Small intestine (tissue), 7 donors: ENCODE results near the gene SPRYD3. TPM values are rescaled to one million over a fixed set of nuclear protein-coding genes. Genes with fewer than 3 reads are reported as not detected.
A peak's percentile ranks its signal among the peaks of the same experiment; 100 is the strongest.
"Not testable (repeated sequence)": the region's sequence is repeated elsewhere in the genome, so short reads cannot be mapped to it uniquely, and the experiment has no call there.

Source experiments
- DNase-seq, 2 donors: peaks; one replicate each; pipeline versions ENCODE4 v3.0.0 to v3.0.0-alpha.2; 2013
- FAIRE-seq: peaks from 2 replicates; lab custom pipeline; 2012; peaks lifted over from hg19 to GRCh38; lab: Jason Lieb, UNC
- H3K27ac ChIP-seq, 3 donors: one replicate each; pipeline ENCODE4 v1.5.1; 2013; ENCODE audit warnings: low read length in 2 of 3, mild to moderate bottlenecking in 2 of 3, control low read depth in 1 of 3, inconsistent platforms in 1 of 3, low read depth in 1 of 3, moderate library complexity in 1 of 3
- H3K27me3 ChIP-seq, 3 donors: one replicate each; pipeline ENCODE4 v1.6.1; 2013; ENCODE audit warnings: low read length in 3 of 3, inconsistent platforms in 1 of 3; ENCODE audit not compliant: control insufficient read depth in 3 of 3, insufficient read depth in 3 of 3
- H3K36me3 ChIP-seq, 3 donors: one replicate each; pipeline ENCODE4 v1.6.1; 2013; ENCODE audit warnings: low read length in 3 of 3, inconsistent platforms in 1 of 3, low read depth in 1 of 3, mild to moderate bottlenecking in 1 of 3, moderate library complexity in 1 of 3; ENCODE audit not compliant: control insufficient read depth in 3 of 3, insufficient read depth in 2 of 3
- H3K4me1 ChIP-seq, 3 donors: one replicate each; pipeline ENCODE4 v1.6.1; 2013; ENCODE audit warnings: low read length in 2 of 3, inconsistent platforms in 1 of 3, low read depth in 1 of 3, mild to moderate bottlenecking in 1 of 3, moderate library complexity in 1 of 3; ENCODE audit not compliant: control insufficient read depth in 3 of 3, insufficient read depth in 2 of 3
- H3K4me3 ChIP-seq, 3 donors: one replicate each; pipeline ENCODE4 v1.5.1; 2013; ENCODE audit warnings: low read length in 3 of 3, control low read depth in 1 of 3, inconsistent platforms in 1 of 3, low read depth in 1 of 3, mild to moderate bottlenecking in 1 of 3, moderate library complexity in 1 of 3
- H3K9me3 ChIP-seq, 2 donors: one replicate each; pipeline ENCODE4 v1.6.1; 2013; ENCODE audit warnings: low read depth in 1 of 2, low read length in 1 of 2; ENCODE audit not compliant: control insufficient read depth in 2 of 2, insufficient read depth in 1 of 2
- WGBS, 3 donors: extraction: QIAGEN DNeasy Blood & Tissue Kit; methylation state at CpG; one replicate each; pipeline ENCODE4 v1.1.7; 2013; 5-methylcytosine and 5-hydroxymethylcytosine counted together
- polyA plus RNA-seq, 4 donors: library from polyadenylated mRNA; stranded (reverse) in 3 of 4; unstranded in 1 of 4; fragments of 200-250 nt in 3 of 4; fragments of 120-200 nt in 1 of 4; gene quantifications; one replicate each; pipeline versions ENCODE4 v1.2.1 to v1.2.3, GENCODE V29; 2013
- donor health status: healthy with polysubstance abuse.
- donor health status: control.
- donor health status: control.
- donor health status: Bipolar disorder and iron deficiency.
- donor health status: healthy.

Gene SPRYD3
- polyA plus RNA-seq, 4 donors: 19.7 to 37.6 (median 22.9) TPM

DNA sequence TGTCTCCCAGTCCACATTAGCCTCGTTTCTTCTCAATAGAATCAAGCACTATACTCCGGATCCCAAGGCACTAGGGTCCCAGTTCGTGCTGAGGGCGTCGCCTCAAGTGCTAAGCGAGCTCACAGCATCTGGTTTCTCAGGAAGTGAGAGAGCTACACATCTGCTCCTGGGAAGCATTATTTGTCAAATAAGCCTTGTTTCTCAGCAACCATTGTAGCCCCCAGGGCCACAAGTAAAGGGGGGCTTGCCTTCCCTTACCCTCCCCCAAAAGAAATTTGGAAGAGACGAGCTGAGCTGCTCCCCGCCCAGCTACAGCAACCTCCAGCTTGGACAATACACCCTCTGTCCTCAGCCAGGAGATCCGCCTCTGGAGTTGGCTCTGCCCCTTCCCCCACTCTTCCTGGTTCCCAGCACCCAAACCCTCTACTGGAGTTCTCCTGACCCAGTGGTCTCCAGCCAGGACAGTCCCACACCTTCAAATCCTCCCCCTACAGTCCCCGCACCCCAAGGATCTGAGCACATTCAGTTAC is 35.1 kb downstream of the SPRYD3 start:
- H3K36me3 ChIP-seq: peaks cover 0 to 8% (median 2%) of the 10 kb centered on the region in 3 donors
- no peaks in the 10 kb centered on the region for H3K9me3 ChIP-seq
- H3K4me1 ChIP-seq: peaks cover 0 to 36% (median 10%) of the 10 kb centered on the region in 3 donors
- 21 to 41% (median 38%) methylated on average over 10 of the region's 10 CpGs for WGBS, 3 donors
- H3K27ac ChIP-seq: peak overlapping the region in 1 of 3 donors; percentile 59
- FAIRE-seq: no peak
- no peak overlapping the region for H3K4me3 ChIP-seq
- peak in 1 of 2 donors; percentile 41 for DNase-seq
- peaks cover 0 to 4% (median 0%) of the 10 kb centered on the region in 3 donors for H3K27me3 ChIP-seq

DNA sequence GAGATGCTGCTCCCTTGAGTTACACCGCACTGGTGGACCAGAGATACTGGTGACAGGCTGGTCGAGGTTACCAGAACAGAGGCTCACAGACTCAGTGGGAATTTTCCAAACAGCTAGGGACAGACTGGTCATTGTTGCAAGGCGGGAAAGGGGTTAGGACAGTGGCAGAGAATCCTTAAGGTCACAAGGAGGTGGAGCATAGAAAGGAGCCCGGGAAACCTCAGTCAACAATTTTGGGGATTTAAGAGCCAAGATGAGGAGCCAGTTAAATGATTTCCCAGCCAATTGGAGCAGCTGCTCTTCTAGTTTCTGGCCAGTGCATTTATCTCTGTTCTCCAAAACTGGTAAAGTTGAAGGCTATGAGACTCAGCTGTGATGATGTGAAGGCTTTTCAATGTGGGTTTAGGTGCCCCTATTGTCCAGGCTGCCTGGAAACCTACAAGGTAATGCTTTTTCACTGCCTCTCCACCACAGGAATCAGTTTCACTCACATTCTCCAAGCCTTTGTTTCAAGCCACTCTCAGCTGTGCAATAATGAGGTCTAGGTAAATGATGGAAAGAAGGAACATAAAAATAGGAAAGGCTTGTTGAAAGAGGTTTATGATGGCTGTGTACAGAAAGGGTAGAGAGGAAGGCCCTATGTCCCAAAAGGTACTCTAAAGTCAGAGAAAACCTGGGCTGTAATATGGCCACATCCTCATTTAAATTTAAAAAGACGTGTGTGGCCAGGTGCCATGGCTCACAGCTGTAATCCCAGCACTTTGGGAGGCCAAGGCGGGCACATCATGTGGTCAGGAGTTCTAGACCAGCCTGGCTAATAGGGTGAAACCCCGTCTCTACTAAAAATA is 36.4 kb downstream of the SPRYD3 start:
- no peak for FAIRE-seq
- Histone ChIP-seq H3K9me3 (no peaks in the 10 kb centered on the region), H3K4me1 (peaks cover 0 to 23% (median 4%) of the 10 kb centered on the region in 3 donors), H3K4me3 (no peak overlapping the region), H3K36me3 (peaks cover 1 to 17% (median 8%) of the 10 kb centered on the region in 3 donors), H3K27me3 (peaks cover 0 to 4% (median 0%) of the 10 kb centered on the region in 3 donors), H3K27ac (peak overlapping the region in 1 of 3 donors; percentile 2)
- DNase-seq: no peak
- WGBS, 3 donors: 76 to 80% (median 80%) methylated on average over 7 of the region's 7 CpGs

DNA sequence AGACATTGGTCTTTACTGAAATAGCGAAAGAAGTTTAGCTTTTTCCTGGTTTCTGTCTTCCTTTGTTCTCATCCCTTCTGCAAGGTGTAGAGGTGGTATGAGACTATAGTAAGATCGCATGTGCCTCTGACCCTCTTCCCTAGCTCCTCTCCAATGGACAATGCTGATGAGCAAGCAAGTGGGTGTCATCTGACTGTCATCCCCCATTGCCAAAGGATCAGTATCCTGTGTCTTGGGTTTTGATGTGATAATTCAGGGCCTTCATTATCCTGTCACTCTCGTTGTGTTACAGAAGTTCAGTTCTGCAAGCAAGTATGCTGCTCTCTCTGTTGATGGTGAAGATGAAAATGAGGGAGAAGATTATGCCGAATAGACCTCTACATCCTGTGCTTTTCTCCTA is 39.3 kb downstream of the SPRYD3 start:
- Histone ChIP-seq H3K4me1 (peaks cover 0 to 4% (median 2%) of the 10 kb centered on the region in 3 donors), H3K27ac (no peak overlapping the region), H3K27me3 (peaks cover 0 to 4% (median 0%) of the 10 kb centered on the region in 3 donors), H3K9me3 (no peaks in the 10 kb centered on the region), H3K36me3 (peaks cover 19 to 41% (median 20%) of the 10 kb centered on the region in 3 donors), H3K4me3 (no peak overlapping the region)
- DNase-seq (no peak), FAIRE-seq (no peak)
- WGBS, 3 donors: 81 to 87% (median 85%) methylated on average over 4 of the region's 4 CpGs

DNA sequence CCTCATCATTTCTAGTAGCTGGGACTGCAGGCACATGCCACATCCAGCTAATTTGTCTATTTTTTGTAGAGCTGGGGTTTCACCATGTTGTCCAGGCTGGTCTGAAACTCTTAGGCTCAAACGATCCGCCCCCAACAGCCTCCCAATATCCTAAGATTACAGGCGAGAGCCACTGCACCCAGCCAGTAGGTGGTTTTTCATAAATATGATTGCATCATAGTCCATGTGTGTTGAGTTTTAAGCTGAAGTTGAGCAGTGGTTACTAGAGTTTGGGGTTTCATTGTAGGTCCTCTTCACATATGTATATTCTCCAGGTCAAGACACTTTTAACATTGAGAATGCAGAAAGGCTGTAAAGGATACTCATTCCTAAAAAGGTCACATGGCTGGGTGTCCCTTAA is 42.4 kb downstream of the SPRYD3 start:
- Histone ChIP-seq H3K27ac (no peak overlapping the region), H3K4me1 (no peaks in the 10 kb centered on the region), H3K36me3 (peaks cover 23 to 59% (median 34%) of the 10 kb centered on the region in 3 donors), H3K9me3 (no peaks in the 10 kb centered on the region), H3K4me3 (no peak overlapping the region), H3K27me3 (no peaks in the 10 kb centered on the region)
- WGBS, 3 donors: 85 to 90% (median 89%) methylated on average over 3 of the region's 3 CpGs
- FAIRE-seq (no peak), DNase-seq (no peak)

DNA sequence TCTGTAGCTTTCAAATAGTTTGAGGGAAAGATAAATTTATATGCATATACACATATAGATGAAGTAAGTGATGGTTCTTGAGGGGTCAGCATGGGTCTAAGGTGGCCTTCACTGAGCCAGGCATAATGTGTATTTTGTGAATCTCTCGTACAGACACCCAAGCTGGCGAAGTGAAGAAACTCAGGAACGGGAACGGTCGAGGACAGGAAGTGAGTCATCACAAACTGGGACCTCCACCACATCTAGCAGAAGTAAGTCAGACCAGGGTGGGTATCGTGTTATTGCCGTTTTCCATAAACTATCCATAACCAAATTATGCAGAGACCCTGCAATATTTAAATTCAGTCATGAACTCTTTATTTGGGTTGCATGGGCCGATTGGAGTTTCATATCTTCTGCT is 44.7 kb downstream of the SPRYD3 start:
- H3K4me3 ChIP-seq: no peak overlapping the region
- FAIRE-seq: no peak

DNA sequence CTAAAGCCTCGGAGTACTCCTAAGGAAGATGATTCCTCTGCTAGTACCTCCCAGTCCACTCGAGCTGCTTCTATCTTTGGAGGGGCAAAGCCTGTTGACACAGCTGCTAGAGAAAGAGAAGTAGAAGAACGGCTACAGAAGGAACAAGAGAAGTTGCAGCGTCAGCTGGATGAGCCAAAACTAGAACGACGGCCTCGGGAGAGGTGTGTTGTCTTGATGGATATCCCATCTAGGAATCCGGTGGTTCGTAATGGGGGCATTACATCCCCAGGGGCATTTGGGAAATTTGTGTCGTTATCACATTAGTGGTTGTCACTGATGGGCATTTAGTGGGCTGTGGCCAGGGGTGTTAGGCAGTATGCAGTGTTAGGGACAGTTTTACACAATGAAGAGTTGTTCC is 45.4 kb downstream of the SPRYD3 start:
- H3K4me1 ChIP-seq, H3K27ac ChIP-seq, H3K27me3 ChIP-seq, H3K4me3 ChIP-seq, DNase-seq, FAIRE-seq, H3K9me3 ChIP-seq: not testable (repeated sequence)
- H3K36me3 ChIP-seq: peaks cover 25 to 75% (median 40%) of the 10 kb centered on the region in 3 donors
- 77 to 82% (median 82%) methylated on average over 10 of the region's 10 CpGs for WGBS, 3 donors

More for the DNA sequence above, 44.7 kb downstream of the SPRYD3 start:
- H3K4me1 ChIP-seq: no peaks in the 10 kb centered on the region
- peaks cover 28 to 74% (median 40%) of the 10 kb centered on the region in 3 donors for H3K36me3 ChIP-seq
- no peak overlapping the region for H3K27ac ChIP-seq
- no peaks in the 10 kb centered on the region for H3K9me3 ChIP-seq
- WGBS, 3 donors: 67 to 83% (median 81%) methylated on average over 8 of the region's 8 CpGs
- no peak for DNase-seq
- no peaks in the 10 kb centered on the region for H3K27me3 ChIP-seq

DNA sequence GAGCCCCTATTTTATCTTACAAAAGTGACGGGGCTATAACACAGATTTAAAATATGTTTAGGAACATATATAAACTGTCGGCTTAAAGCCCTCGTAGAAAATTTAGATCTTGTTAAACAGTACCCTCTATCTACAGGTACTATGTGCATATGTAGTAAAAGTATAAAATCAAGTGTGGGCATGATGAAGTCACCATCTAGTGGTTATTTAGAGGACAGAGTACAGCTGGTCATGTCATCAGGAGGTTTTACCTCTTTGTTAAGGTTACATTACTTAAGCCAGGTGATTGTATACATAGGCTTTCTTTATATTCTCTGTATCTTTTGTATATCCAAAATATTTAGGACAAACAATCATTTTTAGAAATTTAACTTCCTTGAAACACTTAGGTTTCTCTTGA is 47.6 kb downstream of the SPRYD3 start:
- H3K4me3 ChIP-seq: no peak overlapping the region
- FAIRE-seq (no peak), DNase-seq (peak in 1 of 2 donors; percentile 37)
- WGBS, 3 donors: 83 to 86% (median 84%) methylated on average over 3 of the region's 3 CpGs
- no peaks in the 10 kb centered on the region for H3K4me1 ChIP-seq
- H3K27ac ChIP-seq: no peak overlapping the region
- H3K9me3 ChIP-seq: no peaks in the 10 kb centered on the region
- H3K36me3 ChIP-seq: peaks cover 22 to 83% (median 29%) of the 10 kb centered on the region in 3 donors
- H3K27me3 ChIP-seq: no peaks in the 10 kb centered on the region

DNA sequence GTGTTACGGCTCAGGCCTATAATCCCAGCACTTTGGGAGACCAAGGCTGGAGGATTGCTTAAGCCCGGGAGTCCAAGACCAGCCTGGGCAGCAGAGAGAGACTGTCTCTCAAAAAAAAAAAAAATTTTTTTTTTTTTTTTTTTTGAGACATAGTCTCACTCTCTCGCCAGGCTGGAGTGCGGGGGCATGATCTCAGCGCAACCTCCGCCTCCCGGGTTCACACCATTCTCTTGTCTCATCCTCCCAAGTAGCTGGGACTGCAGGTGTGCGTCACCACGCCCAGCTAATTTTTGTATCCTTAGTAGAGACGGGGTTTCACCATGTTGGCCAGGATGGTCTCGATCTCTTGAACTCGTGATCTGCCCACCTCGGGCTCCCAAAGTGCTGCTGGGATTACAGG is 52.2 kb downstream of the SPRYD3 start:
- DNase-seq, H3K9me3 ChIP-seq, H3K4me1 ChIP-seq, FAIRE-seq, H3K4me3 ChIP-seq, H3K27me3 ChIP-seq, H3K27ac ChIP-seq: not testable (repeated sequence)
- WGBS, 3 donors: 89 to 92% (median 90%) methylated on average over 12 to 13 of the region's 13 CpGs
- H3K36me3 ChIP-seq: peaks cover 20 to 68% (median 26%) of the 10 kb centered on the region in 3 donors
